KMS-11 (cell line): ENCODE data around the gene EIF2B5.

Experiments used
- H2AFZ ChIP-seq: fragments of 200-600 bp; sonication (generic); 2 replicates; pipeline ENCODE4 v1.6.1; 2016; ENCODE audit warnings: antibody characterized with exemption, mixed run types, low read depth
- H3K27ac ChIP-seq: fragments of 200-600 bp; sonication (generic); 2 replicates; pipeline ENCODE4 v1.6.1; 2016; ENCODE audit warnings: mild to moderate bottlenecking, mixed run types
- H3K27me3 ChIP-seq: fragments of 200-600 bp; sonication (generic); 2 replicates; pipeline ENCODE4 v1.6.1; 2017; ENCODE audit warnings: mild to moderate bottlenecking, low read depth, mixed run types, moderate library complexity; ENCODE audit not compliant: insufficient read depth
- H3K36me3 ChIP-seq: fragments of 200-600 bp; sonication (generic); 2 replicates; pipeline ENCODE4 v1.6.1; 2017; ENCODE audit warnings: mild to moderate bottlenecking, mixed run types; ENCODE audit not compliant: insufficient read depth
- H3K4me1 ChIP-seq: fragments of 200-600 bp; sonication (generic); 2 replicates; pipeline ENCODE4 v1.6.1; 2016; ENCODE audit warnings: mild to moderate bottlenecking, low read depth, mixed run types; ENCODE audit not compliant: poor library complexity, severe bottlenecking
- H3K4me2 ChIP-seq: fragments of 200-600 bp; sonication (generic); 2 replicates; pipeline ENCODE4 v1.7.0; 2016; ENCODE audit warnings: mild to moderate bottlenecking, mixed run types
- H3K4me3 ChIP-seq: fragments of 200-600 bp; sonication (generic); IDR thresholded peaks from 2 replicates; pipeline ENCODE4 v1.6.1; 2017; ENCODE audit warnings: low read depth, low read length, mixed read lengths; ENCODE audit not compliant: insufficient read depth
- H3K79me2 ChIP-seq: fragments of 200-600 bp; sonication (generic); 2 replicates; pipeline ENCODE4 v1.6.1; 2016; ENCODE audit warnings: low read depth, mixed run types; ENCODE audit not compliant: insufficient read depth
- H3K9ac ChIP-seq: fragments of 200-600 bp; sonication (generic); 2 replicates; pipeline ENCODE4 v1.6.1; 2016; ENCODE audit warnings: mild to moderate bottlenecking, mixed run types
- H4K20me1 ChIP-seq: fragments of 200-600 bp; sonication (generic); 2 replicates; pipeline ENCODE4 v1.6.1; 2016; ENCODE audit warnings: mild to moderate bottlenecking, mixed run types; ENCODE audit not compliant: insufficient read depth
- CTCF ChIP-seq: fragments of 200-600 bp; sonication (generic); conservative IDR thresholded peaks from 2 replicates; pipeline ENCODE4 v1.6.1; 2017; ENCODE audit warnings: low read depth, mild to moderate bottlenecking, antibody characterized with exemption, low read length, moderate library complexity, mixed read lengths

The EIF2B5 gene

GRCh38 chr3:184177767-184178306 lies 42.7 kb downstream of the EIF2B5 start:
- peaks cover 18% of the 10 kb centered on the region for H3K79me2 ChIP-seq
- no peaks in the 10 kb centered on the region for H3K27me3 ChIP-seq
- no peak overlapping the region for H2AFZ ChIP-seq
- H3K4me1 ChIP-seq, result peaks cover 17% of the 10 kb centered on the region
- no peak for TF ChIP-seq CTCF
- no peak overlapping the region for H3K4me3 ChIP-seq
- no peak overlapping the region for H3K27ac ChIP-seq
- H3K36me3 ChIP-seq, result peaks cover 14% of the 10 kb centered on the region; the same call in 1 of the 2 replicates
- H3K4me2 ChIP-seq, result no peak overlapping the region
- no peaks in the 10 kb centered on the region for H4K20me1 ChIP-seq
- no peak overlapping the region for H3K9ac ChIP-seq

GRCh38 chr3:184178521-184179138 lies 43.5 kb downstream of the EIF2B5 start:
- peaks cover 15% of the 10 kb centered on the region; the same call in 1 of the 2 replicates for H3K36me3 ChIP-seq
- no peak for TF ChIP-seq CTCF

GRCh38 chr3:184180165-184180564 lies 45.0 kb downstream of the EIF2B5 start:
- H4K20me1 ChIP-seq, result no peaks in the 10 kb centered on the region
- H3K4me3 ChIP-seq, result no peak overlapping the region
- no peaks in the 10 kb centered on the region for H3K27me3 ChIP-seq
- H3K4me1 ChIP-seq, result peaks cover 14% of the 10 kb centered on the region
- H3K4me2 ChIP-seq, result no peak overlapping the region
- no peak overlapping the region for H2AFZ ChIP-seq
- peaks cover 14% of the 10 kb centered on the region for H3K79me2 ChIP-seq
- no peak overlapping the region for H3K27ac ChIP-seq
- no peak for TF ChIP-seq CTCF
- peaks cover 15% of the 10 kb centered on the region; the same call in 1 of the 2 replicates for H3K36me3 ChIP-seq
- H3K9ac ChIP-seq, result no peak overlapping the region

More at GRCh38 chr3:184178521-184179138, 43.5 kb downstream of the EIF2B5 start:
- no peaks in the 10 kb centered on the region for H3K27me3 ChIP-seq
- H3K79me2 ChIP-seq, result peaks cover 18% of the 10 kb centered on the region
- H2AFZ ChIP-seq, result no peak overlapping the region
- no peak overlapping the region for H3K27ac ChIP-seq
- no peak overlapping the region for H3K4me2 ChIP-seq
- no peaks in the 10 kb centered on the region for H4K20me1 ChIP-seq
- H3K4me1 ChIP-seq, result peaks cover 17% of the 10 kb centered on the region
- no peak overlapping the region for H3K4me3 ChIP-seq
- H3K9ac ChIP-seq, result no peak overlapping the region

GRCh38 chr3:184181596-184181995 lies 46.4 kb downstream of the EIF2B5 start:
- peaks cover 5% of the 10 kb centered on the region for H3K79me2 ChIP-seq
- peaks cover 15% of the 10 kb centered on the region; the same call in 1 of the 2 replicates for H3K36me3 ChIP-seq
- H4K20me1 ChIP-seq, result no peaks in the 10 kb centered on the region

More at GRCh38 chr3:184181596-184181995, 46.4 kb downstream of the EIF2B5 start:
- Histone ChIP-seq H3K9ac (no peak overlapping the region), H3K4me1 (peaks cover 7% of the 10 kb centered on the region), H3K27me3 (no peaks in the 10 kb centered on the region), H3K4me3 (no peak overlapping the region), H3K4me2 (no peak overlapping the region), H3K27ac (no peak overlapping the region), H2AFZ (no peak overlapping the region)
- TF ChIP-seq CTCF, result no peak
